GM19193 (cell line): ENCODE data around the gene DAO.

ENCODE experiments used
- POLR2A ChIP-seq: IDR thresholded peaks from 4 replicates; pipeline ENCODE4 v1.6.1; 2011; ENCODE audit not compliant: insufficient read depth, insufficient read length; ENCODE audit errors: extremely low read depth

DAO gene

GRCh38 chr12:108858311-108859074, 21.4 kb upstream of the DAO start:
- no peak for TF ChIP-seq POLR2A

GRCh38 chr12:108859923-108860291, 20.0 kb upstream of the DAO start:
- TF ChIP-seq POLR2A, result no peak

- TF ChIP-seq POLR2A, result no peak
Measured at GRCh38 chr12:108860443-108860842, 19.4 kb upstream of the DAO start.

GRCh38 chr12:108861878-108862587, 17.9 kb upstream of the DAO start:
- no peak for TF ChIP-seq POLR2A

GRCh38 chr12:108862588-108862959, 17.3 kb upstream of the DAO start:
- no peak for TF ChIP-seq POLR2A

- TF ChIP-seq POLR2A, result no peak
Measured at GRCh38 chr12:108865169-108865568, 14.7 kb upstream of the DAO start.

- TF ChIP-seq POLR2A, result no peak
Measured at GRCh38 chr12:108868781-108869180, 11.1 kb upstream of the DAO start.

- no peak for TF ChIP-seq POLR2A
Measured at GRCh38 chr12:108875280-108875679, 4.6 kb upstream of the DAO start.

GRCh38 chr12:108875682-108876361, 4.1 kb upstream of the DAO start:
- no peak for TF ChIP-seq POLR2A

GRCh38 chr12:108876550-108876949, 3.3 kb upstream of the DAO start:
- TF ChIP-seq POLR2A, result no peak

- TF ChIP-seq POLR2A, result no peak
Measured at GRCh38 chr12:108881953-108882352, 2.1 kb downstream of the DAO start.

- TF ChIP-seq POLR2A, result no peak
Measured at GRCh38 chr12:108884116-108885012, 4.5 kb downstream of the DAO start.

- no peak for TF ChIP-seq POLR2A
Measured at GRCh38 chr12:108886873-108887629, 7.2 kb downstream of the DAO start.

GRCh38 chr12:108888031-108888430, 8.1 kb downstream of the DAO start:
- no peak for TF ChIP-seq POLR2A

- TF ChIP-seq POLR2A, result no peak
Measured at GRCh38 chr12:108890208-108890607, 10.3 kb downstream of the DAO start.

GRCh38 chr12:108895220-108895802, 15.4 kb downstream of the DAO start:
- no peak for TF ChIP-seq POLR2A
